HL-60 (cell line): Measurements from ENCODE around the gene SORBS2.

Experiments
- GABPA ChIP-seq: IDR thresholded peaks from 2 replicates; pipeline ENCODE4 v1.6.1; 2012; ENCODE audit warnings: low read depth
- POLR2AphosphoS5 ChIP-seq: IDR thresholded peaks from 2 replicates; pipeline ENCODE4 v1.6.1; 2012; ENCODE audit warnings: low read depth
- SPI1 ChIP-seq: IDR thresholded peaks from 2 replicates; pipeline ENCODE4 v1.6.1; 2012; ENCODE audit warnings: low read depth, mild to moderate bottlenecking, borderline replicate concordance
- TF ChIP-seq, protein P1 (sequence below): IDR thresholded peaks from one replicate; pipeline ENCODE4 v1.5.1; 2011; ENCODE audit warnings: low read length, control low read depth, inconsistent platforms; ENCODE audit not compliant: insufficient read depth
- TF ChIP-seq, protein P2 (sequence below): IDR thresholded peaks from 2 replicates; pipeline ENCODE4 v1.6.1; 2012; ENCODE audit warnings: low read depth; ENCODE audit not compliant: insufficient replicate concordance

DNA sequence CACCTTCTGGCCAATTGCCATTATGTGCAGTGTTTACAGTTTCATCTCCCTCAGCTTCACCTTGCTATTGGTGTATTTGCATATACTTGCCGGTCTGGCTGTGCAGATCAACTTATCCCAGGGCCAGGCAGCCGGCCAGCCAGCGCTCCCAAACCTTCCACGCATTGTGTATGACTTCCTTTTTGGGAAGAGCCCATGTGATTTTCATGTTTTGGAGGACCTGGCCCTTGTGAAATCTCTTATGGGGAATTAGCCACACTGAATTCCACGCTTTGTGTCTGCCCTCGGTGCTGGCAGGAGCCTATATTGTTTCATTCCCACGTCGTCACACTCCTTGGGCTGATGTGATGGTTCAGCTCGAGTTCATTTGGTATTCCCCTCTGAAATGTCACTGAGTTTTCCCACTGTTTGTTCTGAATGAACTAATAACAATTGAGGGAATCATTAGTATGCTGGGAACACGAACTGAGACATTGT is 270.7 kb downstream of the SORBS2 start:
- TF ChIP-seq, protein P1, sequence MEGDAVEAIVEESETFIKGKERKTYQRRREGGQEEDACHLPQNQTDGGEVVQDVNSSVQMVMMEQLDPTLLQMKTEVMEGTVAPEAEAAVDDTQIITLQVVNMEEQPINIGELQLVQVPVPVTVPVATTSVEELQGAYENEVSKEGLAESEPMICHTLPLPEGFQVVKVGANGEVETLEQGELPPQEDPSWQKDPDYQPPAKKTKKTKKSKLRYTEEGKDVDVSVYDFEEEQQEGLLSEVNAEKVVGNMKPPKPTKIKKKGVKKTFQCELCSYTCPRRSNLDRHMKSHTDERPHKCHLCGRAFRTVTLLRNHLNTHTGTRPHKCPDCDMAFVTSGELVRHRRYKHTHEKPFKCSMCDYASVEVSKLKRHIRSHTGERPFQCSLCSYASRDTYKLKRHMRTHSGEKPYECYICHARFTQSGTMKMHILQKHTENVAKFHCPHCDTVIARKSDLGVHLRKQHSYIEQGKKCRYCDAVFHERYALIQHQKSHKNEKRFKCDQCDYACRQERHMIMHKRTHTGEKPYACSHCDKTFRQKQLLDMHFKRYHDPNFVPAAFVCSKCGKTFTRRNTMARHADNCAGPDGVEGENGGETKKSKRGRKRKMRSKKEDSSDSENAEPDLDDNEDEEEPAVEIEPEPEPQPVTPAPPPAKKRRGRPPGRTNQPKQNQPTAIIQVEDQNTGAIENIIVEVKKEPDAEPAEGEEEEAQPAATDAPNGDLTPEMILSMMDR, result no peak
- TF ChIP-seq POLR2AphosphoS5 (no peak), GABPA (no peak), SPI1 (no peak)
- TF ChIP-seq, protein P2, sequence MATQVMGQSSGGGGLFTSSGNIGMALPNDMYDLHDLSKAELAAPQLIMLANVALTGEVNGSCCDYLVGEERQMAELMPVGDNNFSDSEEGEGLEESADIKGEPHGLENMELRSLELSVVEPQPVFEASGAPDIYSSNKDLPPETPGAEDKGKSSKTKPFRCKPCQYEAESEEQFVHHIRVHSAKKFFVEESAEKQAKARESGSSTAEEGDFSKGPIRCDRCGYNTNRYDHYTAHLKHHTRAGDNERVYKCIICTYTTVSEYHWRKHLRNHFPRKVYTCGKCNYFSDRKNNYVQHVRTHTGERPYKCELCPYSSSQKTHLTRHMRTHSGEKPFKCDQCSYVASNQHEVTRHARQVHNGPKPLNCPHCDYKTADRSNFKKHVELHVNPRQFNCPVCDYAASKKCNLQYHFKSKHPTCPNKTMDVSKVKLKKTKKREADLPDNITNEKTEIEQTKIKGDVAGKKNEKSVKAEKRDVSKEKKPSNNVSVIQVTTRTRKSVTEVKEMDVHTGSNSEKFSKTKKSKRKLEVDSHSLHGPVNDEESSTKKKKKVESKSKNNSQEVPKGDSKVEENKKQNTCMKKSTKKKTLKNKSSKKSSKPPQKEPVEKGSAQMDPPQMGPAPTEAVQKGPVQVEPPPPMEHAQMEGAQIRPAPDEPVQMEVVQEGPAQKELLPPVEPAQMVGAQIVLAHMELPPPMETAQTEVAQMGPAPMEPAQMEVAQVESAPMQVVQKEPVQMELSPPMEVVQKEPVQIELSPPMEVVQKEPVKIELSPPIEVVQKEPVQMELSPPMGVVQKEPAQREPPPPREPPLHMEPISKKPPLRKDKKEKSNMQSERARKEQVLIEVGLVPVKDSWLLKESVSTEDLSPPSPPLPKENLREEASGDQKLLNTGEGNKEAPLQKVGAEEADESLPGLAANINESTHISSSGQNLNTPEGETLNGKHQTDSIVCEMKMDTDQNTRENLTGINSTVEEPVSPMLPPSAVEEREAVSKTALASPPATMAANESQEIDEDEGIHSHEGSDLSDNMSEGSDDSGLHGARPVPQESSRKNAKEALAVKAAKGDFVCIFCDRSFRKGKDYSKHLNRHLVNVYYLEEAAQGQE, result no peak
